ENCODE measurements around the gene CAGE1.
A peak's percentile ranks its signal among the peaks of the same experiment; 100 is the strongest.
"Not testable (repeated sequence)": the region's sequence is repeated elsewhere in the genome, so short reads cannot be mapped to it uniquely, and the experiment has no call there.

The CAGE1 gene

GRCh38 chr6:7338031-7338430 lies 51.5 kb downstream of the CAGE1 start:
- peak; percentile 17 for DNase-seq (ENCODE audit: low read depth)

- DNase-seq (ENCODE audit: low read depth), result no peak
Observed at GRCh38 chr6:7335519-7335918, 54.0 kb downstream of the CAGE1 start.

- no peak for DNase-seq (ENCODE audit: low read depth)
Observed at GRCh38 chr6:7334685-7335084, 54.9 kb downstream of the CAGE1 start.

GRCh38 chr6:7332090-7332745 lies 57.3 kb downstream of the CAGE1 start:
- DNase-seq (ENCODE audit: low read depth), result no peak

GRCh38 chr6:7331452-7331851 lies 58.1 kb downstream of the CAGE1 start:
- no peak for DNase-seq (ENCODE audit: low read depth)

- no peak for DNase-seq (ENCODE audit: low read depth)
Observed at GRCh38 chr6:7328243-7328642, 61.3 kb downstream of the CAGE1 start.

- no peak for DNase-seq (ENCODE audit: low read depth)
Observed at GRCh38 chr6:7325750-7326149, 63.8 kb downstream of the CAGE1 start.

- no peak for DNase-seq (ENCODE audit: low read depth)
Observed at GRCh38 chr6:7324520-7324919, 65.0 kb downstream of the CAGE1 start.

GRCh38 chr6:7323074-7323473 lies 66.5 kb downstream of the CAGE1 start:
- DNase-seq (ENCODE audit: low read depth), result no peak

GRCh38 chr6:7321866-7322265 lies 67.7 kb downstream of the CAGE1 start:
- DNase-seq (ENCODE audit: low read depth), result not testable (repeated sequence)

GRCh38 chr6:7319406-7319805 lies 70.1 kb downstream of the CAGE1 start:
- DNase-seq (ENCODE audit: low read depth), result not testable (repeated sequence)

GRCh38 chr6:7317538-7317937 lies 72.0 kb downstream of the CAGE1 start:
- DNase-seq (ENCODE audit: low read depth), result no peak

- no peak for DNase-seq (ENCODE audit: low read depth)
Observed at GRCh38 chr6:7316658-7317533, 72.6 kb downstream of the CAGE1 start.

GRCh38 chr6:7315948-7316365 lies 73.6 kb downstream of the CAGE1 start:
- no peak for DNase-seq (ENCODE audit: low read depth)

- not testable (repeated sequence) for DNase-seq (ENCODE audit: low read depth)
Observed at GRCh38 chr6:7315087-7315947, 74.2 kb downstream of the CAGE1 start.

GRCh38 chr6:7314414-7314813 lies 75.1 kb downstream of the CAGE1 start:
- no peak for DNase-seq (ENCODE audit: low read depth)

GRCh38 chr6:7313505-7314165 lies 75.9 kb downstream of the CAGE1 start:
- no peak for DNase-seq (ENCODE audit: low read depth)

GRCh38 chr6:7312616-7313504 lies 76.7 kb downstream of the CAGE1 start, which contains the start of gene SSR1:
SSR1 (minus strand) TSS chr6:7313199; CDS start chr6:7313120, 79 bp downstream.
- DNase-seq (ENCODE audit: low read depth), result peak; percentile 92

GRCh38 chr6:7311917-7312615 lies 77.5 kb downstream of the CAGE1 start:
- no peak for DNase-seq (ENCODE audit: low read depth)

- DNase-seq (ENCODE audit: low read depth), result no peak
Observed at GRCh38 chr6:7311176-7311575, 78.4 kb downstream of the CAGE1 start.

All from fibroblast of the conjunctiva (primary cell).